GM11168 (cell line): Measurements from ENCODE around the gene PIWIL4.

Experiments used
- in situ Hi-C: fragments of 300-500 bp; cut with MboI; formaldehyde crosslinking; loops from one replicate; pipeline ENCODE4 v1.12.0; 2022; ENCODE audit warnings: low sequenced_read_pairs; ENCODE audit not compliant: unreplicated experiment

The PIWIL4 gene

GRCh38 chr11:94577841-94578240 is 10.7 kb downstream of the PIWIL4 start:
- in situ Hi-C loops = no loop called here

GRCh38 chr11:94581926-94582325 is 14.8 kb downstream of the PIWIL4 start:
- in situ Hi-C loops = no loop called here

- in situ Hi-C loops = no loop called here
These were observed 16.2 kb downstream of the PIWIL4 start for GRCh38 chr11:94583213-94583865.

GRCh38 chr11:94583866-94584500 is 16.8 kb downstream of the PIWIL4 start:
- in situ Hi-C loops = no loop called here

GRCh38 chr11:94584978-94585377 is 17.8 kb downstream of the PIWIL4 start:
- in situ Hi-C loops = no loop called here

GRCh38 chr11:94585399-94585798 is 18.2 kb downstream of the PIWIL4 start:
- in situ Hi-C loops = no loop called here

GRCh38 chr11:94586546-94586945 is 19.4 kb downstream of the PIWIL4 start:
- in situ Hi-C loops = no loop called here

GRCh38 chr11:94586978-94587377 is 19.8 kb downstream of the PIWIL4 start:
- in situ Hi-C loops = no loop called here

- in situ Hi-C loops = no loop called here
These were observed 21.3 kb downstream of the PIWIL4 start for GRCh38 chr11:94588366-94588942.

- in situ Hi-C loops = no loop called here
These were observed 23.3 kb downstream of the PIWIL4 start for GRCh38 chr11:94590352-94591041.

- in situ Hi-C loops = no loop called here
These were observed 25.9 kb downstream of the PIWIL4 start for GRCh38 chr11:94593030-94593429.

GRCh38 chr11:94595076-94595475 is 27.9 kb downstream of the PIWIL4 start:
- in situ Hi-C loops = no loop called here

- in situ Hi-C loops = no loop called here
These were observed 30.7 kb downstream of the PIWIL4 start for GRCh38 chr11:94597896-94598295.

- in situ Hi-C loops = no loop called here
These were observed 32.3 kb downstream of the PIWIL4 start for GRCh38 chr11:94599510-94599909.

GRCh38 chr11:94602430-94603372 is 35.5 kb downstream of the PIWIL4 start:
- in situ Hi-C loops = no loop called here

- in situ Hi-C loops = no loop called here
These were observed 36.4 kb downstream of the PIWIL4 start for GRCh38 chr11:94603587-94603986.

- in situ Hi-C loops = no loop called here
These were observed 37.3 kb downstream of the PIWIL4 start for GRCh38 chr11:94604482-94604881.

GRCh38 chr11:94613120-94613519 is 46.0 kb downstream of the PIWIL4 start:
- in situ Hi-C loops = no loop called here

- in situ Hi-C loops = no loop called here
These were observed 56.1 kb downstream of the PIWIL4 start for GRCh38 chr11:94623120-94623735.

- in situ Hi-C loops = loop anchor here (25.0 kb wide), 1 partner anchor 262 kb away; no protein-coding TSS in a partner anchor
These were observed 58.3 kb downstream of the PIWIL4 start for GRCh38 chr11:94625422-94625821.
